Measurements from ENCODE around the gene IER3. TPM values are rescaled to one million over a fixed set of nuclear protein-coding genes. Genes with fewer than 3 reads are reported as not detected.
A peak's percentile ranks its signal among the peaks of the same experiment; 100 is the strongest.
"Not testable (repeated sequence)": the region's sequence is repeated elsewhere in the genome, so short reads cannot be mapped to it uniquely, and the experiment has no call there.

The IER3 gene
- total RNA-seq, 1 donor from 2014 or later: 3.0 TPM

- not testable (repeated sequence) for DNase-seq
Observed at GRCh38 chr6:30723843-30724741, 20.3 kb downstream of the IER3 start.

DNA sequence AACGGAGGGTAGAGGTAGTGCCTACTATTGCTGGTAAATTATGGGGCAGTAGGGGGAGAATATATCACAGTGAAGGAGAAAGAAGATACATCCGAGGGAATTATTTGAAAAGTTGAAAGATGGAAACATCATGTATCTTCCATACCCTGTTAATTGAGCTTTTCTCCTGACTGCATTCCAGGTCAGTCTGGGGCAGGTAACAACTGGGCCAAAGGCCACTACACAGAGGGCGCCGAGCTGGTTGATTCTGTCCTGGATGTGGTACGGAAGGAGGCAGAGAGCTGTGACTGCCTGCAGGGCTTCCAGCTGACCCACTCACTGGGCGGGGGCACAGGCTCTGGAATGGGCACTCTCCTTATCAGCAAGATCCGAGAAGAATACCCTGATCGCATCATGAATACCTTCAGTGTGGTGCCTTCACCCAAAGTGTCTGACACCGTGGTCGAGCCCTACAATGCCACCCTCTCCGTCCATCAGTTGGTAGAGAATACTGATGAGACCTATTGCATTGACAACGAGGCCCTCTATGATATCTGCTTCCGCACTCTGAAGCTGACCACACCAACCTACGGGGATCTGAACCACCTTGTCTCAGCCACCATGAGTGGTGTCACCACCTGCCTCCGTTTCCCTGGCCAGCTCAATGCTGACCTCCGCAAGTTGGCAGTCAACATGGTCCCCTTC lies 21.0 kb downstream of the IER3 start:
- not testable (repeated sequence) for DNase-seq

GRCh38 chr6:30722280-30723112 lies 21.9 kb downstream of the IER3 start:
- DNase-seq: peak; percentile 65

DNA sequence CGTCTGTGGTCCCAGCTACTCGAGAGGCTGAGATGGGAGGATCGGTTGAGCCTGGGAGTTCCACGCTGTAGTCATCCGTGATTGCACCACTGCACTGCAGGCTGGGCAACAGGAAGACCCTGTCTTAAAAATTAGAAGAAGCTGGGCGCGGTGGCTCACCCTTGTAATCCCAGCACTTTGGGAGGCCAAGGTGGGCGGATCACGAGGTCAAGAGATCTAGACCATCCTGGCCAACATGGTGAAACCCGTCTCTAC lies 22.4 kb downstream of the IER3 start:
- DNase-seq: not testable (repeated sequence)

GRCh38 chr6:30721198-30722024 lies 22.9 kb downstream of the IER3 start:
- peak; percentile 84 for DNase-seq

- peak; percentile 32 for DNase-seq
Observed at GRCh38 chr6:30720738-30721197, 23.6 kb downstream of the IER3 start.

GRCh38 chr6:30719791-30720737 lies 24.3 kb downstream of the IER3 start, which contains the start of gene TUBB:
TSS of gene TUBB (plus strand) at chr6:30720352. CDS start at chr6:30720507, 155 bp downstream.
- peak; percentile 97 for DNase-seq

DNA sequence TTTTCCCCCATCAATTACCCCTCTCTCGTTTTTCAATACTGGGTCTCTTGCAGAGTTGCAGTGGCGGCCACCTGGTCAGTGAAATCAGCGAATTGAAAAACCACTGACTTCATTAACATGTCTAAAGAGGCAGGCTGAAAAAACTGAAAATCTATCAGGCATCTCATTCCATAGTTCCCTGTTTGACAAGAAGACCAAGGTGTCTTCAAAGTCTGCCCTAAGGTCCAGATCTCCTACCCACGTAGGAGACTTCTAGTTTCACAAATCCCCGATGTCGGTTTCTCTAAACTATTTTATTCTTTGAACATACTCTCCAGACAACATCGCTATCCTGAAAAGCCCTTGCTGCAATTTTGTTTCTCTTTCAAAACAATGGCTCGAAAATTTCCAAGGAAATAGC lies 25.0 kb downstream of the IER3 start:
- no peak for DNase-seq

DNA sequence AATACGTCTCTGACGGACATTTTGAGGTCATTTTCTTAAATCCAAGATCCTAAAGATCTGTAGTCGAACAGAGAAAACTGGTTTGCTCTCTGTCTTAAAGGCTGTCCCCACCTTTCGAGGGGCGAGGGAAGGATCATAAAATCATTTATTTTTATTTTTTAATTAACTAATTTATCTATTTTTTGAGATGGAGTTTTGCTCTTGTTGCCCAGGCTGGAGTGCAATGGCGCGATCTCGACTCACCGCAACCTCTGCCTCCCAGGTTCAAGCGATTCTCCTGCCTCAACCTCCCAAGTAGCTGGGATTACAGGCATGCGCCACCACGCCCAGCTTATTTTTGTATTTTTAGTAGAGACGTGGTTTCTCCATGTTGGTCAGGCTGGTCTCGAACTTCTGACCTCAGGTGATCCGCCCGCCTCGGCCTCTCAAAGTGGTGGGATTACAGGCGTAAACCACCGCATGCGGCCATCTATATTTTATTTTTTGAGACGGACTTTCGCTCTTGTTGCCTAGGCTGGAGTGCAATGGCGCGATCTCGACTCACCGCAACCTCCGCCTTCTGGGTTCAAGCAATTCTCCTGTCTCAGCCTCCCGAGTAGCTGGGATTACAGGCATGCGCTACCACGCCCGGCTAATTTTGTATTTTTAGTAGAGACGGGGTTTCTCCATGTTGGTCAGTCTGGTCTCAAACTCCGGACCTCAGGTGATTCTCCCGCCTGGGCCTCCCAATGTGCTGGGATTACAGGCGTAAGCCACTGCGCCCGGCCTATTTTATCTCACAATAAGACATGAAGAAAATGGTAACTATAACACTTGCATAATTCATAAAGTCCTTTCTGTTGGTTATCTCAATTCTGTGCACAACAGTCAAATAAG lies 26.3 kb downstream of the IER3 start:
- not testable (repeated sequence) for DNase-seq

DNA sequence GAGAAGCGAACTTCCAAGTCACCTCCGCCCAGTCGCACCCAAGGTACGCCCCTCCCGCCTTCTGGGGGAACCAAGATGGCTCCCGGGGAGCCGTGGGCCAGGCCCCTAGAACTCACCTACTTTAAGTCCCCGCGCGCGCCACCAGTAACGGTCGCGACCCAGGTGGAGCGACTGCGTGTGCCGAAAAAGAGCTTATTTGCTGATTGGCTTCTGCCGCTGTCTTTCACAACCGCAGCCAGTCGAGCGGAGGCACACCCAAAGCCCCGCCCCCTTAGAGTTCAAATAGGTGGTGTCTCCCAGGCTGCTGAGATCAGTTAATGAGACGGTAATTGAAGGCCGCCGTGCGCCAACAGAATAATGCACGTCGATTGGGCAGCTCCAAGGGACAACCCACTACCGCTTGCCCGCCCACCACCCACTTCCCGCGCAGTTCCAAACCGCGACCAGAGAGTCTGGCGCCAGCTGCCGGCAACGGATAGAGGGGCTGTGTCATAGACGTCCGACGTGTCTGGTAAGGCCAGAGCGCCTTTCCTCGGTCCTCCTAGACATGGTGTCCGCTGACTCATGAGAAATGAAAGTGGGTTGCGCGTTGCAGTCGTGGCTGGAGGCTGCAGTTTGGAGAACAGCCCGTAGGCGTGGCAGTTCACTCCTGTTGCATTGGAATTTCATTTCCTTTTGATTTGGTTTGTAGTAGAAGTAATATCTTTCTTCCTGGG lies 27.1 kb downstream of the IER3 start, which contains the start of gene MDC1:
Gene MDC1, minus strand, starts transcription at position 153 of the 716 bp plus-strand sequence. CDS start 2,106 bp downstream, outside the sequence.
- DNase-seq: peak; percentile 100

DNA sequence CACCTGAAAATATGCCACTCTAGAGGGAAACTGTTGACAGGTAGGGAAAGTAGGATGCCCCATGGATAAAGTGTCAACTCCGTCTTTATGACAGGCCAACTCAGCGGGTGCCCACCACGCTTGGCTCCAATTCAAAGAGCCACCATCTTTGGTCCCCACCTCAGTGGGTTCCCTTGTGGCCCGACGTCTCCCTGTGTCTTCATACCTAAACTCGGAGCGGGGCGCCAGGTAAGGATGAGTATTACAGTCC lies 27.5 kb downstream of the IER3 start:
- DNase-seq: no peak

DNA sequence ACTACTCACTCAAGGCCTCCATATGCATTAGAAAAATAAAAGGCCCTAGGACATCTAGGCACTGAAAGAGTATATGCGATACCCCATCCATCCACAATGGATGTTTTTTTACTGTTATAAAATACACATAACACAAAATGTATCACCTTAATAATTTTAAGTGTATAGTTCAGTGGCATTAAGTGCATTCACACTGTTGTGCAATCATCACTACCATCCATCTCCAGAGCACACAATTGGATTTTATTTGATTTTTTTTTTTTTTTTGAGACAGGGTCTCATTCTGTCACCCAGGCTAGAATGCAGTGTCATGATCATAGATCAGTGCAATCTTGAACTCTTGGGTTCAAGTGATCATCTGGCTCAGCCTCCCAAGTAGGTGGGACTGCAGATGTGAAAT lies 30.1 kb downstream of the IER3 start:
- no peak for DNase-seq

GRCh38 chr6:30712441-30712945 lies 31.9 kb downstream of the IER3 start:
- DNase-seq: no peak

GRCh38 chr6:30711758-30712380 lies 32.5 kb downstream of the IER3 start:
- DNase-seq: no peak

GRCh38 chr6:30709101-30709868 lies 35.1 kb downstream of the IER3 start:
- DNase-seq: no peak

GRCh38 chr6:30707281-30707850 lies 37.0 kb downstream of the IER3 start:
- DNase-seq: no peak

DNA sequence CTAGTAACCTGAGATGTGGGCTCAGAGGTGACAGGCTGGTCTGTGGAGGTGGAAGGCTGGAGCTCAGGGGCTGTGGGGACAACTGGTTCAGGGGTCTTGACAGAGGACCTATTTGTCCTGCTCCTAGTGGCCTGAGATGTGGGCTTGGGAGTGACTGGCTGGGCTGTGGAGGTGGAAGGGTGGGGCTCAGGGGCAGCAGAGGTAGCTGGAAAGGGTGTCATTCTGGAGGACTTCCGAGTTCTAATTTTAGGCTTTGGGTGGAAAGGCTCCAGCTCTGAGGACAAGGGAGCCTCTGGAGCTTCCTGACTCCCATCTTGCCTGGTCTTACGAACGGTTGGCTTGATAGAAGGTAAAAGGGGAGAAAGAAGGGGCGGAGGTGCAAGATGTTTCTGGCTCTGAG lies 38.7 kb downstream of the IER3 start:
- no peak for DNase-seq
